NK-92 (cell line): ENCODE measurements around the gene FER.
"Not testable (repeated sequence)": the region's sequence is repeated elsewhere in the genome, so short reads cannot be mapped to it uniquely, and the experiment has no call there.

Experiments used
- DNase-seq: peaks from one replicate; lab custom pipeline; 2025; ENCODE audit not compliant: unreplicated experiment; lab: John Stamatoyannopoulos, UW

FER gene

DNA sequence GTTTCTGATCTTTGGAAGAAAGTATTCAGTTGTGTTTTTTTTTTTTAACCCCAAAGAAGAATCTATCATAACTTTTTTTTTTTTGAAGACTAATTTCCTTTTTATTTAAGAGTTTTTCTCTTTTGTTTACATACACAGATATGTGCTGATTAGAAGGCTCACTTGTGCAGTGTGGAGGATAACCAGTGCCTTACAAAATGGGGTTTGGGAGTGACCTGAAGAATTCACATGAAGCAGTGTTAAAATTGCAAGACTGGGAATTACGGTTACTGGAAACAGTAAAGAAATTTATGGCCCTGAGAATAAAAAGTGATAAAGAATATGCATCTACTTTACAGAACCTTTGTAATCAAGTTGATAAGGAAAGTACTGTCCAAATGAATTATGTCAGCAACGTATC, 50.3 kb downstream of the FER start:
- no peak for DNase-seq

GRCh38 chr5:108798513-108799265, 51.0 kb downstream of the FER start:
- no peak for DNase-seq

- no peak for DNase-seq
These were observed 53.6 kb downstream of the FER start for GRCh38 chr5:108801301-108801700.

GRCh38 chr5:108801776-108802175, 54.1 kb downstream of the FER start:
- DNase-seq = no peak

- DNase-seq = no peak
These were observed 63.0 kb downstream of the FER start for GRCh38 chr5:108810717-108811116.

GRCh38 chr5:108813673-108814072, 66.0 kb downstream of the FER start:
- DNase-seq = no peak

DNA sequence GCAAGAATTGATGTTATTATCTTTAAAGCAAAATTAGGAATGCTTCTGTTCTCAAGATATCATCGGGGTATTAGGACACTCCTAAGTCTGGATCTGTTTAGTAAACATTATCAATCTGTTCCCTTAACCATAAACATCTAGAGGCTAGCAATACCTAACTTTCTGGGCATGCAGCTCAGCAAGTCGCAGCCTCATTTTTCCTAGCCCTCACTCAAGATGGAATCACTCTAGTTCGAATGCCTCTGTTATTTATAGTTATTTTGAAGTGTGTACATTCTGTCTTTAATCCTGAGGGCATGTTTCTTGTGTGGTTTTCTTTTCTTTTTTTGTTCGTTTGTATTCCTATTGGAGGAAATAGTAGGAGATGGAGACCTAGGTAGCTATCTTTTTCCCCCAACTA, 66.9 kb downstream of the FER start:
- DNase-seq = no peak

- no peak for DNase-seq
These were observed 71.0 kb downstream of the FER start for GRCh38 chr5:108818613-108819272.

DNA sequence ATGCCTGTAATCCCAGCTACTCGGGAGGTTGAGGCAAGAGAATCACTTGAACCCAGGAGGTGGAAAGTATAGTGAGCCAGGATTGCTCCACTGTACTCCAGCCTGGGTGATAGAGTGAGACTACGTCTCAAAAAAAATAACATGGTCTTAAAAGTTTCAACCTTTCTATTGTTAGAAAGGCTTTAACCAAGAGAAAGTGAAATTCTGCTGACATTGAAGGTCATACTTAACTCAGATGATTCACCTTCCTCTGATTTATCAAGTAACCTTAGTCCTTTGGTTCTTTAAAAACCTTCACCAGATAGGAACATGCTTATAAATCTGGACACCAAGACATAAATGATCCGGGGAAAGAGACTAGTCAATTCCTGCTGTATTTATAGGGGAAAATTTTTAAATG, 73.3 kb downstream of the FER start:
- DNase-seq = no peak

GRCh38 chr5:108822211-108822947, 74.7 kb downstream of the FER start:
- DNase-seq = no peak

DNA sequence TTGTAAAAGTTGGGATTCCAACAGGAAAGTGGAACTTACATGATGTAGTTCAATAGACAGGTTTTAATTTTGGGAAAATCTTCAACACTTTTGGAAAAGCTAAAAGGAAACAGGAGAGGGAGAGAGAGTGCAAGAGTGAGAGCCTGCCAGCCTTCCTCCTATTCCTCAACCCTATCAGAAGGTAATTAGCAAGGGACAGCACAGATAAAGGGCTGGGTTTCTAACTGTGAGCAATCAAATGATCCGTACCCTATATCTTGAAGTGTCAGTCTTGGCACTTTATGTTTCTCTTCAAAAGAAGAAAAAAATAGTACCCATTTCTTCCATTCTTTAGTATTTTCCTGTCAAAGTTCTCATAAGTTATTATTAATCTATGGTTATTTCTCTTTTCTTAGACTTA, 79.4 kb downstream of the FER start:
- no peak for DNase-seq

GRCh38 chr5:108830705-108831276, 83.1 kb downstream of the FER start:
- DNase-seq = no peak

- DNase-seq = no peak
These were observed 88.8 kb downstream of the FER start for GRCh38 chr5:108836492-108836891.

- not testable (repeated sequence) for DNase-seq
These were observed 94.7 kb downstream of the FER start for GRCh38 chr5:108842260-108842941.

DNA sequence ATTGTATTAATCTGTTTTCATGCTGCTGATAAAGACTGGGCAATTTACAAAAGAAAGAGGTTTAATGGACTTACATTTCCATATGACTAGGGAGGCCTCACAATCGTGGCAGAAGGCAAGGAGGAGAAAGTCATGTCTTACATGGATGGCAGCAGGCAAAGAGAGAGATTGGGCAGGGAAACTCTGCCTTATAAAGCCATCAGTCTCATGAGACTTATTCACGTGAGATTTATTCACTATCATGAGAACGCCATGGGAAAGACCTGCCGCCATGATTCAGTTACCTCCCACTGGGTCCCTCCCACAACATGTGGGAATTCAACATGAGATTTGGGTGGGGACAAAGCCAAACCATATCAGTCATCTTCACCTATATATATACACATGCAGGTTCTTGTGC, 103.4 kb downstream of the FER start:
- not testable (repeated sequence) for DNase-seq

DNA sequence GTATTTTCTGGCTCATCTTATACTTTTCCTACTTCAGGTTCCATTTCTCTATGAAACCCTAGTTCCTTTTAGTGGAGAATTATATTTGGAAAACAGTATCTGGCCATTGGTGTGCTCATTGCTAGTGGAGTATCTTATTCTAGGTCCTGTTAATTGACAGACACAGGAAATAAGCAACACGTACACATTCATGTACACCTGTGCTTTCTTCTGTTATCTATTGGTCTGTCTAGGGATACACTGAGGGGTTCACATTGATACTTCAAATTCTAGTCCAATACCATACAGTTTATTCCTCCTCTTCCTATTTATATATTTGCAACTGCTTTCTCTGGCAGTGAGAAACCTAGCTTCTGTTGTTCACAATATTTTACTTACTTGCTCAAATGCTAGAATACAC, 110.2 kb downstream of the FER start:
- no peak for DNase-seq

GRCh38 chr5:108858959-108859358, 111.3 kb downstream of the FER start:
- DNase-seq = no peak

GRCh38 chr5:108862211-108862610, 114.5 kb downstream of the FER start:
- DNase-seq = no peak

GRCh38 chr5:108866097-108866496, 118.4 kb downstream of the FER start:
- DNase-seq = not testable (repeated sequence)

DNA sequence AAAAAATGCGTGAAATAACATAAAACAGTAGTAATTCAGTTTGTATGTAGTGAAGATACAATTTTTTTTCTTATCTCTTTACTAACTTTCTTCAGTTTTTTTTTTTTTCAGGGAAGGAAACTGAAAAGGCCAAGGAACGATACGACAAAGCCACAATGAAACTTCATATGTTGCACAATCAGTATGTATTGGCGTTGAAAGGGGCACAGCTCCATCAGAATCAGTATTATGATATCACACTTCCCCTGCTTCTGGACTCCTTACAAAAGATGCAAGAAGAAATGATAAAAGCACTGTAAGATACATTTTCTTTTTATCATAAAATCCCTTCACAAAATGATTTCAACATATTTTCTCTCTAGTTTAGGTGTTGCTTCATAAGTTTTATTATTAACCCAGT, 120.0 kb downstream of the FER start:
- DNase-seq = no peak

DNA sequence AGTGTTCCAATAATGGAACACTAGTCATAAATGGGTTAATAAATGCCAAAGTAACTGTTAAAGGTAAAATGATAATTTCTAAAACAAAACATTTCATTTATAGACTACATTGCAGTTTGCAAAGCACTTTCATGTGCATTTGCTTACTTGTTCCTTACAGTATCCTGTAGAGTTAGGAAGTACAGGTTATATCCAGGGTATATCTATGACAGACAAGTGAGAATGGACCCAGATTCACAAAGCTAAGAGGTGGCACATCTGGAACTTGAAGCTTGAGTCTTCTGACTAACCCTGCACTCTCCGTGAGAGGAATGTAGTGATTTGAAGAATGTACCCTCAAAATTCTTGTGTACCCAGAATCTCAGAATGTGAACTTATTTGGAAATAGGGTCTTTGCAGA, 121.4 kb downstream of the FER start:
- DNase-seq = no peak
